GM12878 (cell line): ENCODE data around the gene LRP4. TPM values are rescaled to one million over a fixed set of nuclear protein-coding genes. Genes with fewer than 3 reads are reported as not detected.

Experiments used
- ATAC-seq: fragments of 200-7000 bp; cut with Tn5 transposase; 3 replicates; pipeline ENCODE4 v1.9.1; 2020; ENCODE audit warnings: mild to moderate bottlenecking, moderate library complexity
- BruUV-seq: library from RNA; stranded (reverse); fragments of 400-500 nt; replicated peaks from 2 replicates; lab custom pipeline; 2021; lab: Mats Ljungman, UMichigan
- CTCF ChIA-PET: fragments of 300-600 bp; sonication (Branson Sonifier 250); formaldehyde crosslinking; extraction: SDS; loops from one replicate; lab custom pipeline; 2021; ENCODE audit warnings: inconsistent platforms; lab: Yijun Ruan, JAX
- POLR2A ChIA-PET: fragments of 350-600 bp; formaldehyde crosslinking; extraction: SDS; loops from one replicate; lab custom pipeline; 2021; ENCODE audit warnings: inconsistent platforms; lab: Charles Lee
- RAD21 ChIA-PET: fragments of 300-600 bp; sonication (Branson Sonifier 250); formaldehyde crosslinking; loops from one replicate; lab custom pipeline; 2023; ENCODE audit warnings: antibody characterized with exemption; ENCODE audit not compliant: unreplicated experiment; lab: Charles Lee
- SMC1A ChIA-PET: fragments of 300-600 bp; sonication (Branson Sonifier 250); formaldehyde crosslinking; loops from one replicate; lab custom pipeline; 2023; ENCODE audit not compliant: unreplicated experiment, uncharacterized antibody; lab: Charles Lee
- DNase-seq: peaks from one replicate; pipeline ENCODE4 v3.0.0-alpha.2; 2011; ENCODE audit warnings: low read depth, low spot score
- FAIRE-seq: peaks from 3 replicates; lab custom pipeline; 2011; peaks lifted over from hg19 to GRCh38; lab: Jason Lieb, UNC
- H2AFZ ChIP-seq: 2 replicates; pipeline ENCODE4 v1.6.0; 2011; ENCODE audit warnings: low read depth, low read length, control low read depth; ENCODE audit not compliant: control insufficient read depth
- H3K27ac ChIP-seq: 2 replicates; pipeline ENCODE4 v1.5.1; 2011; ENCODE audit warnings: control low read depth; ENCODE audit not compliant: control insufficient read depth, insufficient read depth
- H3K27me3 ChIP-seq, 2 experiments: replicated peaks in 1 of 2; 2 replicates each; pipeline versions ENCODE4 v1.6.0 to v1.6.1; 2011; ENCODE audit warnings: low read length in 1 of 2; ENCODE audit not compliant: control insufficient read depth in 2 of 2, insufficient read depth in 2 of 2
- H3K36me3 ChIP-seq, 2 experiments: 2 replicates each; pipeline ENCODE4 v1.5.1; 2011; ENCODE audit warnings: low read length in 1 of 2; ENCODE audit not compliant: control insufficient read depth in 2 of 2, insufficient read depth in 2 of 2
- H3K4me1 ChIP-seq: 2 replicates; pipeline ENCODE4 v1.6.1; 2011; ENCODE audit warnings: mild to moderate bottlenecking, low read length, moderate library complexity, mixed read lengths; ENCODE audit not compliant: control insufficient read depth, insufficient read depth
- H3K4me2 ChIP-seq: 2 replicates; pipeline ENCODE4 v1.6.0; 2011; ENCODE audit warnings: control low read depth; ENCODE audit not compliant: control insufficient read depth, insufficient read depth
- H3K4me3 ChIP-seq: fragments of 200-600 bp; sonication (generic); 2 replicates; pipeline ENCODE4 v1.5.1; 2016
- H3K79me2 ChIP-seq: 2 replicates; pipeline ENCODE4 v1.6.0; 2011; ENCODE audit warnings: low read length; ENCODE audit not compliant: control insufficient read depth, insufficient read depth
- H3K9ac ChIP-seq: 2 replicates; pipeline ENCODE4 v1.8.0; 2011; ENCODE audit warnings: low read length, control low read depth, mixed read lengths; ENCODE audit not compliant: control insufficient read depth, insufficient read depth
- H3K9me3 ChIP-seq: replicated peaks from 3 replicates; pipeline ENCODE4 v1.5.1; 2011; ENCODE audit warnings: mild to moderate bottlenecking, low read length; ENCODE audit not compliant: control insufficient read depth, insufficient read depth
- H4K20me1 ChIP-seq: 2 replicates; pipeline ENCODE4 v1.6.0; 2011; ENCODE audit not compliant: control insufficient read depth, insufficient read depth
- CBX3 ChIP-seq: fragments of 200-600 bp; sonication (generic); IDR thresholded peaks from 2 replicates; pipeline ENCODE4 v1.6.1; 2016; ENCODE audit warnings: low read depth, borderline replicate concordance
- EED ChIP-seq: sonication (generic); IDR thresholded peaks from 2 replicates; pipeline ENCODE4 v1.6.1; 2016; ENCODE audit warnings: antibody characterized with exemption, low read depth
- EP300 ChIP-seq, 2 experiments: fragments of 150-350 bp in 1 of 2; IDR thresholded peaks; 2 replicates each; pipeline ENCODE4 v1.6.1; 2011 to 2012; ENCODE audit warnings: low read depth in 2 of 2, low read length in 2 of 2, borderline replicate concordance in 1 of 2, improper control_type of control experiment in 1 of 2, inconsistent platforms in 1 of 2; ENCODE audit not compliant: control insufficient read depth in 1 of 2
- GABPA ChIP-seq: IDR thresholded peaks from 2 replicates; pipeline ENCODE4 v1.6.1; 2014; ENCODE audit warnings: antibody characterized with exemption, low read depth, mild to moderate bottlenecking, inconsistent platforms
- SIX5 ChIP-seq: IDR thresholded peaks from 2 replicates; pipeline ENCODE4 v1.6.1; 2011; ENCODE audit warnings: mild to moderate bottlenecking, low read depth, low read length, moderate library complexity; ENCODE audit not compliant: severe bottlenecking
- TCF3 ChIP-seq: IDR thresholded peaks from 2 replicates; pipeline ENCODE4 v1.6.1; 2012; ENCODE audit warnings: low read depth, mild to moderate bottlenecking, low read length, borderline replicate concordance; ENCODE audit not compliant: insufficient read depth
- ZBED1 ChIP-seq: IDR thresholded peaks from 2 replicates; pipeline ENCODE4 v1.6.1; 2016; ENCODE audit warnings: borderline replicate concordance
- ZNF622 ChIP-seq: fragments of 450-650 bp; IDR thresholded peaks from 2 replicates; pipeline ENCODE4 v1.6.1; 2017; ENCODE audit warnings: mild to moderate bottlenecking, inconsistent platforms
- WGBS: methylation state at CpG from one replicate; pipeline ENCODE4 v1.1.6; 2016; ENCODE audit warnings: low lambda C conversion rate; ENCODE audit not compliant: insufficient replicate concordance, insufficient coverage; ENCODE audit errors: missing lambda C conversion rate; 5-methylcytosine and 5-hydroxymethylcytosine counted together
- in situ Hi-C: fragments of 300-500 bp; cut with MboI; formaldehyde crosslinking; loops from 9 replicates; pipeline ENCODE4 v1.14.3; 2018; ENCODE audit warnings: mixed read lengths
- intact Hi-C: fragments of 100-400 bp; cut with micrococcal nuclease; formaldehyde crosslinking; loops from one replicate; pipeline ENCODE4 v1.14.2; 2022; ENCODE audit not compliant: unreplicated experiment
- polyA plus RNA-seq, 11 experiments: library from polyadenylated mRNA; depleted of rRNA in 4 of 11; unstranded in 6 of 11; stranded (reverse) in 5 of 11; fragments of >200 nt; fragmentation: Nextera tagmentation in 4 of 11; fragmentation: Illumina TruSeq in 1 of 11; extraction: Ambion mirVana in 4 of 11; extraction: Trizol in 1 of 11; gene quantifications; 1 replicate in 1 of 11; 2 replicates in 10 of 11; pipeline versions ENCODE4 v1.2.1 to v1.2.3, GENCODE V29; 2011 to 2016; ENCODE audit warnings: inconsistent platforms in 2 of 11, missing spikeins in 2 of 11, low read depth in 1 of 11
- total RNA-seq, 4 experiments: library from RNA; depleted of rRNA in 3 of 4; stranded (reverse); fragments of >200 nt in 3 of 4; fragmentation: Illumina TruSeq in 1 of 4; extraction: Trizol in 1 of 4; gene quantifications; 2 replicates each; pipeline versions ENCODE4 v1.2.1 to v1.2.3, GENCODE V29; 2013 to 2021
- TF ChIP-seq, protein P1 (sequence below): fragments of 450-650 bp; IDR thresholded peaks from 2 replicates; pipeline ENCODE4 v1.6.1; 2016; ENCODE audit warnings: mild to moderate bottlenecking
- TF ChIP-seq, protein P2 (sequence below): IDR thresholded peaks from 2 replicates; pipeline ENCODE4 v1.6.1; 2012; ENCODE audit warnings: low read depth, low read length, improper control_type of control experiment
- TF ChIP-seq, protein P3 (sequence below): IDR thresholded peaks from 2 replicates; pipeline ENCODE4 v1.6.1; 2012; ENCODE audit warnings: mild to moderate bottlenecking, low read depth, low read length
- TF ChIP-seq, protein P4 (sequence below): fragments of 450-650 bp; IDR thresholded peaks from 2 replicates; pipeline ENCODE4 v1.6.1; 2018; ENCODE audit warnings: borderline replicate concordance, mild to moderate bottlenecking; ENCODE audit not compliant: partially characterized antibody
- TF ChIP-seq, protein P5 (sequence below): fragments of 450-650 bp; IDR thresholded peaks from 2 replicates; pipeline ENCODE4 v1.6.1; 2017; ENCODE audit warnings: mild to moderate bottlenecking

The LRP4 gene
- total and polyA plus RNA-seq, 10 of the 15 experiments (the other 5 are each of a cell fraction or from before 2014, with no cell fraction given) = under 0.01 to 0.06 (median 0.03) TPM; not detected in 6

DNA sequence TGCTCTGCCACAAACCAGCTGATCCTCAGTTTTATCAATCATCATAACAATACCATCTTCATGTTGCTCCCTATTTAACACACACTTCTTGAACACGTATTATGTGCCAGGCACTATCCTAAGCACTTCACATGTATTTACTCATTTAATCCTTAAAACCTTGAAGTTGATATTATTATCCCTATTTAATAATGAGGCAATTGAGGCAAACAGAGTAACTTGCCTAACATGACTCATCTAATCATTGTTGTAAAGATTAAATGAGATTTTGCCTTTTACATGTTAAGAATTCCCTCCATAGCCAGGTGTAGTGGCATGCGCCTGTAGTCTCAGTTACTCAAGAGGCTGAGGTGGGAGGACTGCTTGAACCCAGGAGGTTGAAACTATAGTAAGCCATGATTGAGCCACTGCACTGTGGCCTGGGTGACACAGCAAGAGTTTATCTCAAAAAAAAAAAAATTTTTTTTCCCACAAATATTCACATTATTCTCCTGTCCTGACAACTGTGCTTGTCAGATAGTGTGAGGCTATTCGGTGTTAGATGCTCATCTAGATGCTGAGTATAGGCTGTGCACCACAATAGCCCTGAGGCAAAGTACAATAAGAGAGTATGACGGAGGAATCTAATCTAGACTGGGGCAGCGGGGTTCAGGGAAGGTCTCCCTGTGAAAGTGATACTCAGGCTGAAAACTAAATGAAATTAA is 85.7 kb downstream of the LRP4 start:
- POLR2A ChIA-PET = no interaction called here
- H3K9ac ChIP-seq = no peak overlapping the region
- intact Hi-C loops = no loop called here
- H3K4me2 ChIP-seq = no peak overlapping the region
- H3K27ac ChIP-seq = no peak overlapping the region
- H3K27me3 ChIP-seq = no peaks in the 10 kb centered on the region
- in situ Hi-C loops = no loop called here
- no TSS peak for BruUV-seq
- RAD21 ChIA-PET = no interaction called here
- H2AFZ ChIP-seq = no peak overlapping the region
- no peaks in the 10 kb centered on the region for H4K20me1 ChIP-seq
- CTCF ChIA-PET = no interaction called here
- H3K9me3 ChIP-seq = no peaks in the 10 kb centered on the region
- FAIRE-seq (no peak), DNase-seq (no peak), ATAC-seq (no peak)
- 98% methylated on average over 5 of the region's 5 CpGs for WGBS
- no peaks in the 10 kb centered on the region for H3K36me3 ChIP-seq
- no peak overlapping the region for H3K4me3 ChIP-seq
- peaks cover 80% of the 10 kb centered on the region for H3K79me2 ChIP-seq
- no peaks in the 10 kb centered on the region for H3K4me1 ChIP-seq
- SMC1A ChIA-PET = no interaction called here
- TF ChIP-seq TCF3 (no peak), ZBED1 (no peak), EP300 (IDR thresholded peaks at IDR 0.05; ENCODE audit: borderline replicate concordance in 1 of 2, control insufficient read depth in 1 of 2, low read depth in 2 of 2, low read length in 2 of 2) (no peak), ZNF622 (no peak), CBX3 (no peak), GABPA (no peak), EED (no peak), SIX5 (no peak)
- TF ChIP-seq, protein P1, sequence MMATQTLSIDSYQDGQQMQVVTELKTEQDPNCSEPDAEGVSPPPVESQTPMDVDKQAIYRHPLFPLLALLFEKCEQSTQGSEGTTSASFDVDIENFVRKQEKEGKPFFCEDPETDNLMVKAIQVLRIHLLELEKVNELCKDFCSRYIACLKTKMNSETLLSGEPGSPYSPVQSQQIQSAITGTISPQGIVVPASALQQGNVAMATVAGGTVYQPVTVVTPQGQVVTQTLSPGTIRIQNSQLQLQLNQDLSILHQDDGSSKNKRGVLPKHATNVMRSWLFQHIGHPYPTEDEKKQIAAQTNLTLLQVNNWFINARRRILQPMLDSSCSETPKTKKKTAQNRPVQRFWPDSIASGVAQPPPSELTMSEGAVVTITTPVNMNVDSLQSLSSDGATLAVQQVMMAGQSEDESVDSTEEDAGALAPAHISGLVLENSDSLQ = no peak
- TF ChIP-seq, protein P2, sequence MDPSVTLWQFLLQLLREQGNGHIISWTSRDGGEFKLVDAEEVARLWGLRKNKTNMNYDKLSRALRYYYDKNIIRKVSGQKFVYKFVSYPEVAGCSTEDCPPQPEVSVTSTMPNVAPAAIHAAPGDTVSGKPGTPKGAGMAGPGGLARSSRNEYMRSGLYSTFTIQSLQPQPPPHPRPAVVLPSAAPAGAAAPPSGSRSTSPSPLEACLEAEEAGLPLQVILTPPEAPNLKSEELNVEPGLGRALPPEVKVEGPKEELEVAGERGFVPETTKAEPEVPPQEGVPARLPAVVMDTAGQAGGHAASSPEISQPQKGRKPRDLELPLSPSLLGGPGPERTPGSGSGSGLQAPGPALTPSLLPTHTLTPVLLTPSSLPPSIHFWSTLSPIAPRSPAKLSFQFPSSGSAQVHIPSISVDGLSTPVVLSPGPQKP = no peak
- TF ChIP-seq, protein P3, sequence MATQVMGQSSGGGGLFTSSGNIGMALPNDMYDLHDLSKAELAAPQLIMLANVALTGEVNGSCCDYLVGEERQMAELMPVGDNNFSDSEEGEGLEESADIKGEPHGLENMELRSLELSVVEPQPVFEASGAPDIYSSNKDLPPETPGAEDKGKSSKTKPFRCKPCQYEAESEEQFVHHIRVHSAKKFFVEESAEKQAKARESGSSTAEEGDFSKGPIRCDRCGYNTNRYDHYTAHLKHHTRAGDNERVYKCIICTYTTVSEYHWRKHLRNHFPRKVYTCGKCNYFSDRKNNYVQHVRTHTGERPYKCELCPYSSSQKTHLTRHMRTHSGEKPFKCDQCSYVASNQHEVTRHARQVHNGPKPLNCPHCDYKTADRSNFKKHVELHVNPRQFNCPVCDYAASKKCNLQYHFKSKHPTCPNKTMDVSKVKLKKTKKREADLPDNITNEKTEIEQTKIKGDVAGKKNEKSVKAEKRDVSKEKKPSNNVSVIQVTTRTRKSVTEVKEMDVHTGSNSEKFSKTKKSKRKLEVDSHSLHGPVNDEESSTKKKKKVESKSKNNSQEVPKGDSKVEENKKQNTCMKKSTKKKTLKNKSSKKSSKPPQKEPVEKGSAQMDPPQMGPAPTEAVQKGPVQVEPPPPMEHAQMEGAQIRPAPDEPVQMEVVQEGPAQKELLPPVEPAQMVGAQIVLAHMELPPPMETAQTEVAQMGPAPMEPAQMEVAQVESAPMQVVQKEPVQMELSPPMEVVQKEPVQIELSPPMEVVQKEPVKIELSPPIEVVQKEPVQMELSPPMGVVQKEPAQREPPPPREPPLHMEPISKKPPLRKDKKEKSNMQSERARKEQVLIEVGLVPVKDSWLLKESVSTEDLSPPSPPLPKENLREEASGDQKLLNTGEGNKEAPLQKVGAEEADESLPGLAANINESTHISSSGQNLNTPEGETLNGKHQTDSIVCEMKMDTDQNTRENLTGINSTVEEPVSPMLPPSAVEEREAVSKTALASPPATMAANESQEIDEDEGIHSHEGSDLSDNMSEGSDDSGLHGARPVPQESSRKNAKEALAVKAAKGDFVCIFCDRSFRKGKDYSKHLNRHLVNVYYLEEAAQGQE = no peak
- TF ChIP-seq, protein P4, sequence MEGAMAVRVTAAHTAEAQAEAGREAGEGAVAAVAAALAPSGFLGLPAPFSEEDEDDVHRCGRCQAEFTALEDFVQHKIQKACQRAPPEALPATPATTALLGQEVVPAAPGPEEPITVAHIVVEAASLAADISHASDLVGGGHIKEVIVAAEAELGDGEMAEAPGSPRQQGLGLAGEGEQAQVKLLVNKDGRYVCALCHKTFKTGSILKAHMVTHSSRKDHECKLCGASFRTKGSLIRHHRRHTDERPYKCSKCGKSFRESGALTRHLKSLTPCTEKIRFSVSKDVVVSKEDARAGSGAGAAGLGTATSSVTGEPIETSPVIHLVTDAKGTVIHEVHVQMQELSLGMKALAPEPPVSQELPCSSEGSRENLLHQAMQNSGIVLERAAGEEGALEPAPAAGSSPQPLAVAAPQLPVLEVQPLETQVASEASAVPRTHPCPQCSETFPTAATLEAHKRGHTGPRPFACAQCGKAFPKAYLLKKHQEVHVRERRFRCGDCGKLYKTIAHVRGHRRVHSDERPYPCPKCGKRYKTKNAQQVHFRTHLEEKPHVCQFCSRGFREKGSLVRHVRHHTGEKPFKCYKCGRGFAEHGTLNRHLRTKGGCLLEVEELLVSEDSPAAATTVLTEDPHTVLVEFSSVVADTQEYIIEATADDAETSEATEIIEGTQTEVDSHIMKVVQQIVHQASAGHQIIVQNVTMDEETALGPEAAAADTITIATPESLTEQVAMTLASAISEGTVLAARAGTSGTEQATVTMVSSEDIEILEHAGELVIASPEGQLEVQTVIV = no peak
- TF ChIP-seq, protein P5, sequence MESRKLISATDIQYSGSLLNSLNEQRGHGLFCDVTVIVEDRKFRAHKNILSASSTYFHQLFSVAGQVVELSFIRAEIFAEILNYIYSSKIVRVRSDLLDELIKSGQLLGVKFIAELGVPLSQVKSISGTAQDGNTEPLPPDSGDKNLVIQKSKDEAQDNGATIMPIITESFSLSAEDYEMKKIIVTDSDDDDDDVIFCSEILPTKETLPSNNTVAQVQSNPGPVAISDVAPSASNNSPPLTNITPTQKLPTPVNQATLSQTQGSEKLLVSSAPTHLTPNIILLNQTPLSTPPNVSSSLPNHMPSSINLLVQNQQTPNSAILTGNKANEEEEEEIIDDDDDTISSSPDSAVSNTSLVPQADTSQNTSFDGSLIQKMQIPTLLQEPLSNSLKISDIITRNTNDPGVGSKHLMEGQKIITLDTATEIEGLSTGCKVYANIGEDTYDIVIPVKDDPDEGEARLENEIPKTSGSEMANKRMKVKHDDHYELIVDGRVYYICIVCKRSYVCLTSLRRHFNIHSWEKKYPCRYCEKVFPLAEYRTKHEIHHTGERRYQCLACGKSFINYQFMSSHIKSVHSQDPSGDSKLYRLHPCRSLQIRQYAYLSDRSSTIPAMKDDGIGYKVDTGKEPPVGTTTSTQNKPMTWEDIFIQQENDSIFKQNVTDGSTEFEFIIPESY = no peak
